C4-2B (cell line): ENCODE measurements around the gene SMC6.

Experiments
- CTCF ChIP-seq: fragments of 450-650 bp; conservative IDR thresholded peaks from 2 replicates; pipeline ENCODE4 v1.5.1; 2017; ENCODE audit warnings: mild to moderate bottlenecking
- ZFX ChIP-seq: fragments of 450-650 bp; IDR thresholded peaks from 2 replicates; pipeline ENCODE4 v1.6.1; 2017

- no peak for TF ChIP-seq CTCF
- no peak for TF ChIP-seq ZFX
Measured at GRCh38 chr2:17793803-17794354, 40.3 kb upstream of the SMC6 start.
